H1 (cell line): Measurements from ENCODE around the gene MPPE1. TPM values are rescaled to one million over a fixed set of nuclear protein-coding genes. Genes with fewer than 3 reads are reported as not detected.
A peak's percentile ranks its signal among the peaks of the same experiment; 100 is the strongest.

Experiments
- CTCF ChIA-PET: fragments of 300-600 bp; sonication (Branson Sonifier 250); formaldehyde crosslinking; loops from one replicate; lab custom pipeline; 2021; ENCODE audit not compliant: partially characterized antibody; lab: Charles Lee
- POLR2A ChIA-PET: fragments of 300-600 bp; sonication (Branson Sonifier 250); formaldehyde crosslinking; loops from one replicate; lab custom pipeline; 2021; ENCODE audit warnings: inconsistent platforms; ENCODE audit not compliant: partially characterized antibody; lab: Charles Lee
- DNase-seq, 2 experiments: peaks; one replicate each; pipeline versions ENCODE4 v3.0.0 to v3.0.0-alpha.2; 2010 to 2022; ENCODE audit warnings: low spot score in 2 of 2, low read depth in 1 of 2, mixed read lengths in 1 of 2
- FAIRE-seq: peaks from 2 replicates; lab custom pipeline; 2011; peaks lifted over from hg19 to GRCh38; lab: Jason Lieb, UNC
- H2AFZ ChIP-seq: 2 replicates; pipeline ENCODE4 v1.8.1; 2012; ENCODE audit warnings: low read length, inconsistent platforms
- H2AK5ac ChIP-seq: 2 replicates; pipeline ENCODE4 v1.6.1; 2013; ENCODE audit warnings: low read depth, low read length
- H2BK120ac ChIP-seq: replicated peaks from 2 replicates; pipeline ENCODE3; 2013; ENCODE audit warnings: low read depth, low read length, inconsistent platforms
- H2BK12ac ChIP-seq: 2 replicates; pipeline ENCODE4 v1.6.1; 2013; ENCODE audit warnings: low read depth, low read length
- H2BK15ac ChIP-seq: 2 replicates; pipeline ENCODE4 v1.6.1; 2013; ENCODE audit warnings: low read length
- H2BK20ac ChIP-seq: 2 replicates; pipeline ENCODE4 v1.6.1; 2013; ENCODE audit warnings: low read length
- H2BK5ac ChIP-seq: 2 replicates; pipeline ENCODE4 v1.6.1; 2013; ENCODE audit warnings: low read depth, low read length
- H3K14ac ChIP-seq: 2 replicates; pipeline ENCODE4 v1.6.1; 2013; ENCODE audit warnings: inconsistent platforms; ENCODE audit not compliant: insufficient read length
- H3K18ac ChIP-seq: 2 replicates; pipeline ENCODE4 v1.6.1; 2013; ENCODE audit warnings: low read length; ENCODE audit errors: extremely low read depth
- H3K23ac ChIP-seq: 2 replicates; pipeline ENCODE4 v1.6.1; 2013; ENCODE audit warnings: inconsistent platforms; ENCODE audit not compliant: insufficient read length
- H3K23me2 ChIP-seq: 2 replicates; pipeline ENCODE4 v1.6.1; 2013; ENCODE audit warnings: low read depth, low read length
- H3K27ac ChIP-seq: 2 replicates; pipeline ENCODE4 v1.6.1; 2011; ENCODE audit warnings: low read depth, low read length, inconsistent platforms
- H3K27me3 ChIP-seq, 4 experiments: replicated peaks in 1 of 4; 1 replicate in 1 of 4; 2 replicates in 3 of 4; pipeline versions ENCODE4 v1.6.1 to v1.8.1; 2011 to 2013; ENCODE audit warnings: low read length in 3 of 4, mild to moderate bottlenecking in 3 of 4, inconsistent platforms in 2 of 4, mixed read lengths in 2 of 4, moderate library complexity in 1 of 4; ENCODE audit not compliant: control insufficient read depth in 3 of 4, insufficient read depth in 3 of 4; ENCODE audit errors: extremely low read depth in 1 of 4
- H3K36me3 ChIP-seq, 4 experiments: 2 replicates each; pipeline versions ENCODE4 v1.6.1 to v1.8.1; 2011 to 2013; ENCODE audit warnings: mild to moderate bottlenecking in 4 of 4, low read length in 3 of 4, moderate library complexity in 2 of 4, control low read depth in 1 of 4, inconsistent platforms in 1 of 4; ENCODE audit not compliant: insufficient read depth in 4 of 4, control insufficient read depth in 2 of 4
- H3K4ac ChIP-seq: replicated peaks from 2 replicates; pipeline ENCODE3; 2013; ENCODE audit warnings: low read length, low read depth, mixed read lengths, inconsistent platforms; ENCODE audit not compliant: insufficient read length
- H3K4me1 ChIP-seq, 4 experiments: replicated peaks in 1 of 4; 1 replicate in 1 of 4; 2 replicates in 3 of 4; pipeline versions ENCODE4 v1.6.1 to v1.8.1; 2011 to 2013; ENCODE audit warnings: low read length in 3 of 4, inconsistent platforms in 2 of 4, mixed read lengths in 1 of 4; ENCODE audit not compliant: insufficient read depth in 4 of 4, control insufficient read depth in 3 of 4
- H3K4me2 ChIP-seq, 2 experiments: 2 replicates each; pipeline versions ENCODE4 v1.6.1 to v1.8.1; 2011 to 2013; ENCODE audit warnings: low read depth in 2 of 2, low read length in 2 of 2, control low read depth in 1 of 2, inconsistent platforms in 1 of 2, mild to moderate bottlenecking in 1 of 2; ENCODE audit not compliant: insufficient read depth in 1 of 2
- H3K4me3 ChIP-seq, 4 experiments: fragments of 200-600, 300-600 bp in 1 of 4; sonication (generic), shearing (Covaris generic), sonication (Bioruptor Twin) in 1 of 4; 2 replicates each; pipeline versions ENCODE4 v1.5.1 to v1.8.1; 2011 to 2016; ENCODE audit warnings: low read length in 4 of 4, low read depth in 3 of 4, control low read depth in 2 of 4, inconsistent platforms in 2 of 4, mild to moderate bottlenecking in 2 of 4, mixed read lengths in 1 of 4, moderate library complexity in 1 of 4; ENCODE audit not compliant: insufficient read depth in 2 of 4; ENCODE audit errors: extremely low read depth in 1 of 4
- H3K56ac ChIP-seq: replicated peaks from 2 replicates; pipeline ENCODE3; 2013; ENCODE audit warnings: low read depth, mild to moderate bottlenecking, mixed read lengths, low read length, inconsistent platforms; ENCODE audit not compliant: insufficient read length
- H3K79me1 ChIP-seq: 2 replicates; pipeline ENCODE4 v1.6.1; 2013; ENCODE audit warnings: low read depth, low read length, control low read depth
- H3K79me2 ChIP-seq, 2 experiments: 2 replicates each; pipeline versions ENCODE4 v1.6.1 to v1.8.1; 2012 to 2013; ENCODE audit warnings: low read length in 2 of 2, mild to moderate bottlenecking in 2 of 2, inconsistent platforms in 1 of 2; ENCODE audit not compliant: insufficient read depth in 2 of 2, control insufficient read depth in 1 of 2
- H3K9ac ChIP-seq, 4 experiments: replicated peaks in 1 of 4; 1 replicate in 1 of 4; 2 replicates in 3 of 4; pipeline versions ENCODE4 v1.6.1 to v1.8.1; 2011 to 2013; ENCODE audit warnings: low read depth in 3 of 4, low read length in 3 of 4, control low read depth in 2 of 4, mild to moderate bottlenecking in 2 of 4, moderate library complexity in 2 of 4, inconsistent platforms in 1 of 4; ENCODE audit errors: extremely low read depth in 1 of 4
- H3K9me3 ChIP-seq, 2 experiments: 2 replicates each; pipeline versions ENCODE4 v1.6.1 to v1.8.1; 2012 to 2013; ENCODE audit warnings: mild to moderate bottlenecking in 2 of 2, moderate library complexity in 2 of 2, control low read depth in 1 of 2, inconsistent platforms in 1 of 2, low read depth in 1 of 2, low read length in 1 of 2, mixed read lengths in 1 of 2; ENCODE audit not compliant: insufficient read depth in 2 of 2
- H4K20me1 ChIP-seq, 2 experiments: replicated peaks in 1 of 2; 2 replicates each; pipeline versions ENCODE3 to v1.8.1; 2011 to 2013; ENCODE audit warnings: inconsistent platforms in 2 of 2, low read length in 2 of 2, mild to moderate bottlenecking in 1 of 2; ENCODE audit not compliant: insufficient read depth in 2 of 2, control insufficient read depth in 1 of 2
- H4K5ac ChIP-seq: 2 replicates; pipeline ENCODE4 v1.6.1; 2013; ENCODE audit warnings: low read length, low read depth, mixed read lengths, inconsistent platforms; ENCODE audit not compliant: insufficient read length
- H4K8ac ChIP-seq: 2 replicates; pipeline ENCODE4 v1.8.0; 2013; ENCODE audit warnings: mild to moderate bottlenecking, moderate library complexity, low read length, inconsistent platforms; ENCODE audit not compliant: insufficient read depth; ENCODE audit errors: extremely low read depth
- H4K91ac ChIP-seq: replicated peaks from 2 replicates; pipeline ENCODE3; 2013; ENCODE audit warnings: low read length, mixed read lengths, inconsistent platforms; ENCODE audit not compliant: insufficient read length
- CHD2 ChIP-seq: IDR thresholded peaks from 2 replicates; pipeline ENCODE4 v1.6.1; 2012; ENCODE audit warnings: low read length, improper control_type of control experiment
- EZH2 ChIP-seq: fragments of 200-600 bp; sonication (generic); IDR thresholded peaks from 2 replicates; pipeline ENCODE4 v1.7.1; 2012; ENCODE audit warnings: low read depth, mild to moderate bottlenecking, moderate library complexity, low read length, inconsistent platforms; ENCODE audit not compliant: severe bottlenecking
- POU5F1 ChIP-seq: IDR thresholded peaks from 2 replicates; pipeline ENCODE4 v1.6.1; 2011; ENCODE audit warnings: low read depth, mild to moderate bottlenecking, low read length, moderate library complexity
- SIRT6 ChIP-seq: IDR thresholded peaks from one replicate; pipeline ENCODE4 v1.7.1; 2012; ENCODE audit warnings: low read length, inconsistent platforms
- WGBS, 2 experiments: shearing (Covaris generic) in 1 of 2; methylation state at CpG; one replicate each; pipeline versions ENCODE4 v1.1.6 to v1.1.7; 2013 to 2015; ENCODE audit warnings: low lambda C conversion rate in 2 of 2, mixed read lengths in 2 of 2, inconsistent platforms in 1 of 2, low coverage in 1 of 2, missing lambda C conversion rate in 1 of 2; ENCODE audit not compliant: insufficient replicate concordance in 2 of 2, insufficient coverage in 1 of 2, insufficient read length in 1 of 2; ENCODE audit errors: extremely low coverage in 1 of 2, missing lambda C conversion rate in 1 of 2; 5-methylcytosine and 5-hydroxymethylcytosine counted together
- polyA plus RNA-seq, 7 experiments: library from polyadenylated mRNA; depleted of rRNA in 3 of 7; stranded (reverse) in 5 of 7; unstranded in 2 of 7; fragments of >200 nt in 5 of 7; fragments of 200-250 nt in 2 of 7; gene quantifications; 1 replicate in 5 of 7; 2 replicates in 1 of 7; 4 replicates in 1 of 7; pipeline versions ENCODE4 v1.2.1 to v1.2.3, GENCODE V29; 2011 to 2013; ENCODE audit warnings: missing spikeins in 2 of 7, mixed read lengths in 2 of 7
- total RNA-seq: library from RNA; stranded (reverse); fragmentation: NEBNext Ultra II Directional; extraction: Animal tissue kit (Norgen Biotek cat#: 25700); gene quantifications from 2 replicates; pipeline ENCODE4 v1.2.1, GENCODE V29; 2021

MPPE1 gene
- total and polyA plus RNA-seq, 2 of the 8 experiments (the other 6 are each of a cell fraction or from before 2014, with no cell fraction given) = 13.7 to 20.9 TPM

DNA sequence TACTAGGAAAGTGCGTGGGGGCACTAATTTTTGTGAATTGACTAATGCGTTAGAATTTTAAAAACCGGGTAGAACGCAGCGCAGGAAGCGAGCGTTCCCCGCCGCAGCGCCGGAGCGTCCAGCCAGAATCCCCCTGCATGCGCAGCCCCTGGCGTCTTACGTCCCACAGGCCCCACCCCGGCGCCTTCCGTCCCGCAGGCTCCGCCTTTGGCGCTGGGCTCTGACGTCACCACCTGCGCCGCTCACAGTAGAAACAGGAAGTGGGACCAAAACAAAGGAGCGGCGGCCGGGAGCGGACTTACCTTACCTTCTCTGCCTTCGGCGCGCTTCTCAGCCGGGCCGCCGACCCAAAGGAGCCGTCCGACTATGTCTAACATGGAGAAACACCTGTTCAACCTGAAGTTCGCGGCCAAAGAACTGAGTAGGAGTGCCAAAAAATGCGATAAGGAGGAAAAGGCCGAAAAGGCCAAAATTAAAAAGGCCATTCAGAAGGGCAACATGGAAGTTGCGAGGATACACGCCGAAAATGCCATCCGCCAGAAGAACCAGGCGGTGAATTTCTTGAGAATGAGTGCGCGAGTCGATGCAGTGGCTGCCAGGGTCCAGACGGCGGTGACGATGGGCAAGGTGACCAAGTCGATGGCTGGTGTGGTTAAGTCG is 56.8 kb downstream of the MPPE1 start, which contains the start of gene CHMP1B:
Gene CHMP1B, plus strand, starts transcription at position 268 of the 660 bp plus-strand sequence. Its CDS starts 99 bp downstream, at position 367.
- CTCF ChIA-PET = interaction anchor here (1.0 kb wide), 1 partner anchor 90 kb away, joined by 3 read pairs; no protein-coding TSS in a partner anchor
- TF ChIP-seq POU5F1 (no peak), SIRT6 (no peak), EZH2 (no peak), CHD2 (no peak)

More for the DNA sequence above, 56.8 kb downstream of the MPPE1 start, which contains the start of gene CHMP1B:
- Histone ChIP-seq H3K23me2 (no peaks in the 10 kb centered on the region; the same call in 1 of the 2 replicates), H4K20me1 (peaks cover 0 to 9% of the 10 kb centered on the region in 2 experiments), H3K56ac (peak within 1 kb of the TSS; percentile 54), H2BK15ac (no peak within 1 kb of the TSS), H3K4me1 (peaks cover 3 to 5% (median 4%) of the 10 kb centered on the region in 4 experiments; a peak in 5 of 7 replicates), H2BK120ac (no peak within 1 kb of the TSS), H3K9me3 (no peaks in the 10 kb centered on the region), H3K4me3 (peak within 1 kb of the TSS; percentile 90 to 100 (median 95)), H2BK12ac (peak within 1 kb of the TSS; percentile 54), H3K27me3 (no peaks in the 10 kb centered on the region), H2BK20ac (no peak within 1 kb of the TSS), H3K79me1 (0 out of 2 replicates have a peak, but pooled peaks cover 3% of the 10 kb centered on the region), H2AFZ (peak within 1 kb of the TSS; percentile 68), H3K18ac (peak within 1 kb of the TSS; percentile 73), H3K36me3 (no peaks in the 10 kb centered on the region), H3K9ac (peak within 1 kb of the TSS; percentile 91 to 96 (median 94)), H3K4ac (peak within 1 kb of the TSS; percentile 66), H3K79me2 (peaks cover 8 to 24% of the 10 kb centered on the region in 2 experiments; a peak in 3 of 4 replicates), H3K14ac (no peak within 1 kb of the TSS), H3K4me2 (peak within 1 kb of the TSS; percentile 60 to 79), H4K8ac (peak within 1 kb of the TSS; percentile 97; the same call in 1 of the 2 replicates), H2BK5ac (peak within 1 kb of the TSS; percentile 87), H3K27ac (peak within 1 kb of the TSS; percentile 88), H4K5ac (peak within 1 kb of the TSS; percentile 64), H3K23ac (no peak within 1 kb of the TSS), H4K91ac (peak within 1 kb of the TSS; percentile 81), H2AK5ac (peak within 1 kb of the TSS; percentile 8; the same call in 1 of the 2 replicates)
- POLR2A ChIA-PET = interaction anchor here (0.7 to 1.5 kb wide), 5 partner anchors 11 to 42 kb away, joined by 3 to 5 read pairs (median 4); no protein-coding TSS in a partner anchor
- DNase-seq (peak; percentile 91 to 98), FAIRE-seq (no peak)
- 1% methylated on average over 53 of the region's 53 CpGs; no CpG with 5 or more reads in 1 of the 2 experiments for WGBS, 2 experiments
